Renal pelvis (tissue), 4 donors: ENCODE measurements around the gene ALB. TPM values are rescaled to one million over a fixed set of nuclear protein-coding genes. Genes with fewer than 3 reads are reported as not detected.

Source experiments
- DNase-seq: peaks from one replicate; pipeline ENCODE4 v3.0.0-alpha.2; 2013
- polyA plus RNA-seq, 3 donors: library from polyadenylated mRNA; unstranded; fragments of 120-200 nt; gene quantifications; one replicate each; pipeline ENCODE4 v1.2.1, GENCODE V29; 2013; ENCODE audit not compliant: insufficient read length in 3 of 3

The ALB gene
- polyA plus RNA-seq, 3 donors, result 2.2 to 3.3 (median 2.2) TPM

GRCh38 chr4:73407227-73407673 is 3.2 kb downstream of the ALB start:
- DNase-seq, result no peak

DNA sequence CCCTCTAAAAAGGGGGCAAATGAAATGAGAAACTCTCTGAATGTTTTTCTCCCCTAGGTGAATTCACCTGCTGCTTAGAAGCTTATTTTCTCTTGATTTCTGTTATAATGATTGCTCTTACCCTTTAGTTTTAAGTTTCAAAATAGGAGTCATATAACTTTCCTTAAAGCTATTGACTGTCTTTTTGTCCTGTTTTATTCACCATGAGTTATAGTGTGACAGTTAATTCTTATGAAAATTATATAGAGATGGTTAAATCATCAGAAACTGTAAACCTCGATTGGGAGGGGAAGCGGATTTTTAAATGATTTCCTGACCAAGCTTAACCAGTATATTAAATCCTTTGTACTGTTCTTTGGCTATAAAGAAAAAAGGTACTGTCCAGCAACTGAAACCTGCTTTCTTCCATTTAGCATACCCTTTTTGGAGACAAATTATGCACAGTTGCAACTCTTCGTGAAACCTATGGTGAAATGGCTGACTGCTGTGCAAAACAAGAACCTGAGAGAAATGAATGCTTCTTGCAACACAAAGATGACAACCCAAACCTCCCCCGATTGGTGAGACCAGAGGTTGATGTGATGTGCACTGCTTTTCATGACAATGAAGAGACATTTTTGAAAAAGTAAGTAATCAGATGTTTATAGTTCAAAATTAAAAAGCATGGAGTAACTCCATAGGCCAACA is 4.2 kb downstream of the ALB start:
- DNase-seq, result no peak

- no peak for DNase-seq
Observed at GRCh38 chr4:73409012-73409862, 5.2 kb downstream of the ALB start.

DNA sequence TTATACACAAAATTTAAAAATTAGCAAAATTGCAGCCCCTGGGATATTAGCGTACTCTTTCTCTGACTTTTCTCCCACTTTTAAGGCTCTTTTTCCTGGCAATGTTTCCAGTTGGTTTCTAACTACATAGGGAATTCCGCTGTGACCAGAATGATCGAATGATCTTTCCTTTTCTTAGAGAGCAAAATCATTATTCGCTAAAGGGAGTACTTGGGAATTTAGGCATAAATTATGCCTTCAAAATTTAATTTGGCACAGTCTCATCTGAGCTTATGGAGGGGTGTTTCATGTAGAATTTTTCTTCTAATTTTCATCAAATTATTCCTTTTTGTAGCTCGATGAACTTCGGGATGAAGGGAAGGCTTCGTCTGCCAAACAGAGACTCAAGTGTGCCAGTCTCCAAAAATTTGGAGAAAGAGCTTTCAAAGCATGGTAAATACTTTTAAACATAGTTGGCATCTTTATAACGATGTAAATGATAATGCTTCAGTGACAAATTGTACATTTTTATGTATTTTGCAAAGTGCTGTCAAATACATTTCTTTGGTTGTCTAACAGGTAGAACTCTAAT is 6.0 kb downstream of the ALB start:
- no peak for DNase-seq

DNA sequence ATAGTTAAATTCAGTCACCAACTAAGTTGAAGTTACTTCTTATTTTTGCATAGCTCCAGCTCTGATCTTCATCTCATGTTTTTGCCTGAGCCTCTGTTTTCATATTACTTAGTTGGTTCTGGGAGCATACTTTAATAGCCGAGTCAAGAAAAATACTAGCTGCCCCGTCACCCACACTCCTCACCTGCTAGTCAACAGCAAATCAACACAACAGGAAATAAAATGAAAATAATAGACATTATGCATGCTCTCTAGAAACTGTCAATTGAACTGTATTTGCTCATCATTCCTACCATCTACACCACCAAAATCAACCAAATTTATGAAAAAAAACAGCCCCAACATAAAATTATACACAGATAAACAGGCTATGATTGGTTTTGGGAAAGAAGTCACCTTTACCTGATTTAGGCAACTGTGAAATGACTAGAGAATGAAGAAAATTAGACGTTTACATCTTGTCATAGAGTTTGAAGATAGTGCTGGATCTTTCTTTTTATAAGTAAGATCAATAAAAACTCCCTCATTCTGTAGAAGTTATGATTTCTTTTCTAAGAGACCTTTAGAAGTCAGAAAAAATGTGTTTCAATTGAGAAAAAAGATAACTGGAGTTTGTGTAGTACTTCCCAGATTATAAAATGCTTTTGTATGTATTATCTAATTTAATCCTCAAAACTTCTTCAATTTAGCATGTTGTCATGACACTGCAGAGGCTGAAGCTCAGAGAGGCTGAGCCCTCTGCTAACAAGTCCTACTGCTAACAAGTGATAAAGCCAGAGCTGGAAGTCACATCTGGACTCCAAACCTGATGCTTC is 7.0 kb downstream of the ALB start:
- no peak for DNase-seq

DNA sequence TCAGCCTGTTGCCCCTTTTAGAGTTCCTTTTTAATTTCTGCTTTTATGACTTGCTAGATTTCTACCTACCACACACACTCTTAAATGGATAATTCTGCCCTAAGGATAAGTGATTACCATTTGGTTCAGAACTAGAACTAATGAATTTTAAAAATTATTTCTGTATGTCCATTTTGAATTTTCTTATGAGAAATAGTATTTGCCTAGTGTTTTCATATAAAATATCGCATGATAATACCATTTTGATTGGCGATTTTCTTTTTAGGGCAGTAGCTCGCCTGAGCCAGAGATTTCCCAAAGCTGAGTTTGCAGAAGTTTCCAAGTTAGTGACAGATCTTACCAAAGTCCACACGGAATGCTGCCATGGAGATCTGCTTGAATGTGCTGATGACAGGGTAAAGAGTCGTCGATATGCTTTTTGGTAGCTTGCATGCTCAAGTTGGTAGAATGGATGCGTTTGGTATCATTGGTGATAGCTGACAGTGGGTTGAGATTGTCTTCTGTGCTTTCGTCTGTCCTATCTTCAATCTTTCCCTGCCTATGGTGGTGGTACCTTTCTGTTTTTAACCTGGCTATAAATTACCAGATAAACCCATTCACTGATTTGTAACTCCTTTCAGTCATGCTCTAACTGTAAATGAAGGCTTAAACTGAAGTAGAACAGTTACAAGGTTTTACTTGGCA is 7.8 kb downstream of the ALB start:
- DNase-seq, result no peak

GRCh38 chr4:73413294-73413755 is 9.2 kb downstream of the ALB start:
- no peak for DNase-seq

GRCh38 chr4:73414936-73415271 is 10.8 kb downstream of the ALB start:
- no peak for DNase-seq

DNA sequence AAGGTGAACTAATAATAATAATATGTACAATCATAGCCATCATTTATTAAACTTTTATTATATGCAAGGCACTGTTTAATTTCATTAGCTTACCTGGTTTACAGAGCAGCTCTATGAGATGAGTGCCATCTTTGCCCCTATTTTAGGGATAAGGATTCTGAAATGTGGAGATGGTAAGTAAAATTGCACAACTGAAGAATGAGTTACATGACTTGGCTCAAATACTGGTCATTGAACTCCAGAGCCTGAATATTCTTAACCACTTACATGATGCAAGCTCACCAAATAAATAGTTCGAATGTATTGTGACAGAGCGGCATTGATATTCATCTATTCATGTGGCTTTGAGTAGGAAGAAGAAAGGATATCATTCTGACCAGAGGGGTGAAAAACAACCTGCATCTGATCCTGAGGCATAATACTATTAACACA is 11.7 kb downstream of the ALB start:
- DNase-seq, result no peak

- DNase-seq, result no peak
Observed at GRCh38 chr4:73416423-73417087, 12.5 kb downstream of the ALB start.

- DNase-seq, result no peak
Observed at GRCh38 chr4:73417342-73417741, 13.3 kb downstream of the ALB start.

- no peak for DNase-seq
Observed at GRCh38 chr4:73417973-73418372, 13.9 kb downstream of the ALB start.

DNA sequence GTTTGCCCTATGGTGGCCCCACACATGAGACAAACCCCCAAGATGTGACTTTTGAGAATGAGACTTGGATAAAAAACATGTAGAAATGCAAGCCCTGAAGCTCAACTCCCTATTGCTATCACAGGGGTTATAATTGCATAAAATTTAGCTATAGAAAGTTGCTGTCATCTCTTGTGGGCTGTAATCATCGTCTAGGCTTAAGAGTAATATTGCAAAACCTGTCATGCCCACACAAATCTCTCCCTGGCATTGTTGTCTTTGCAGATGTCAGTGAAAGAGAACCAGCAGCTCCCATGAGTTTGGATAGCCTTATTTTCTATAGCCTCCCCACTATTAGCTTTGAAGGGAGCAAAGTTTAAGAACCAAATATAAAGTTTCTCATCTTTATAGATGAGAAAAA is 14.6 kb downstream of the ALB start:
- no peak for DNase-seq

DNA sequence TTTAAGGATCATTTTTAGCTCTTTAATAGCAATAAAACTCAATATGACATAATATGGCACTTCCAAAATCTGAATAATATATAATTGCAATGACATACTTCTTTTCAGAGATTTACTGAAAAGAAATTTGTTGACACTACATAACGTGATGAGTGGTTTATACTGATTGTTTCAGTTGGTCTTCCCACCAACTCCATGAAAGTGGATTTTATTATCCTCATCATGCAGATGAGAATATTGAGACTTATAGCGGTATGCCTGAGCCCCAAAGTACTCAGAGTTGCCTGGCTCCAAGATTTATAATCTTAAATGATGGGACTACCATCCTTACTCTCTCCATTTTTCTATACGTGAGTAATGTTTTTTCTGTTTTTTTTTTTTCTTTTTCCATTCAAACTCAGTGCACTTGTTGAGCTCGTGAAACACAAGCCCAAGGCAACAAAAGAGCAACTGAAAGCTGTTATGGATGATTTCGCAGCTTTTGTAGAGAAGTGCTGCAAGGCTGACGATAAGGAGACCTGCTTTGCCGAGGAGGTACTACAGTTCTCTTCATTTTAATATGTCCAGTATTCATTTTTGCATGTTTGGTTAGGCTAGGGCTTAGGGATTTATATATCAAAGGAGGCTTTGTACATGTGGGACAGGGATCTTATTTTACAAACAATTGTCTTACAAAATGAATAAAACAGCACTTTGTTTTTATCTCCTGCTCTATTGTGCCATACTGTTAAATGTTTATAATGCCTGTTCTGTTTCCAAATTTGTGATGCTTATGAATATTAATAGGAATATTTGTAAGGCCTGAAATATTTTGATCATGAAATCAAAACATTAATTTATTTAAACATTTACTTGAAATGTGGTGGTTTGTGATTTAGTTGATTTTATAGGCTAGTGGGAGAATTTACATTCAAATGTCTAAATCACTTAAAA is 15.3 kb downstream of the ALB start:
- DNase-seq, result no peak

- DNase-seq, result no peak
Observed at GRCh38 chr4:73420615-73421014, 16.5 kb downstream of the ALB start.

- DNase-seq, result no peak
Observed at GRCh38 chr4:73421708-73422457, 17.8 kb downstream of the ALB start.

DNA sequence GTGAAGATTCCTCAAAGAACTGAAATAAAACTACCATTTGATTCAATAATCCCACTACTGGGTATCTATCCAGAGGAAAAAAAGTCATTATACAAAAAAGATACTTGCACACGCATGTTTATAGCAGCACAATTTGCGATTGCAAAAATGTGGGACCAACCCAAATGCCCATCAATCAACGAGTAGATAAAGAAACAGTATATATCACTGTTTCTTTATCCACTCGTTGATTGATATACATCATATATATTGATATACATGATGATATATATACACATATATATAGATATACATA is 18.3 kb downstream of the ALB start:
- no peak for DNase-seq

- no peak for DNase-seq
Observed at GRCh38 chr4:73423184-73423583, 19.1 kb downstream of the ALB start.

- DNase-seq, result no peak
Observed at GRCh38 chr4:73426666-73427065, 22.6 kb downstream of the ALB start.
